GM18951 (cell line): ENCODE results near the gene KRT75.

ENCODE experiments used
- POLR2A ChIP-seq: IDR thresholded peaks from 4 replicates; pipeline ENCODE4 v1.6.1; 2011; ENCODE audit warnings: mild to moderate bottlenecking; ENCODE audit not compliant: insufficient read length, insufficient read depth; ENCODE audit errors: extremely low read depth
- in situ Hi-C: fragments of 300-500 bp; cut with MboI; formaldehyde crosslinking; loops from one replicate; pipeline ENCODE4 v1.12.0; 2022; ENCODE audit warnings: low sequenced_read_pairs, mixed read lengths, inconsistent platforms; ENCODE audit not compliant: unreplicated experiment

The KRT75 gene

GRCh38 chr12:52389313-52390207 lies 44.6 kb downstream of the KRT75 start:
- in situ Hi-C loops: no loop called here
- no peak for TF ChIP-seq POLR2A

GRCh38 chr12:52387859-52388258 lies 46.3 kb downstream of the KRT75 start:
- in situ Hi-C loops: no loop called here
- no peak for TF ChIP-seq POLR2A

- TF ChIP-seq POLR2A: no peak
- in situ Hi-C loops: no loop called here
Measured at GRCh38 chr12:52385226-52385702, 48.9 kb downstream of the KRT75 start, which contains the start of gene KRT84. TSS of gene KRT84 (minus strand) at chr12:52385652. CDS start at chr12:52385585, 67 bp downstream.

GRCh38 chr12:52383331-52383730 lies 50.8 kb downstream of the KRT75 start:
- in situ Hi-C loops: no loop called here
- no peak for TF ChIP-seq POLR2A

GRCh38 chr12:52382854-52383253 lies 51.3 kb downstream of the KRT75 start:
- in situ Hi-C loops: no loop called here

GRCh38 chr12:52381206-52381605 lies 53.0 kb downstream of the KRT75 start:
- no peak for TF ChIP-seq POLR2A
- in situ Hi-C loops: no loop called here

More at GRCh38 chr12:52382854-52383253, 51.3 kb downstream of the KRT75 start:
- TF ChIP-seq POLR2A: no peak

GRCh38 chr12:52380271-52380694 lies 53.9 kb downstream of the KRT75 start:
- in situ Hi-C loops: no loop called here
- TF ChIP-seq POLR2A: no peak

GRCh38 chr12:52379536-52379935 lies 54.6 kb downstream of the KRT75 start:
- in situ Hi-C loops: no loop called here
- no peak for TF ChIP-seq POLR2A

GRCh38 chr12:52378091-52378490 lies 56.1 kb downstream of the KRT75 start:
- TF ChIP-seq POLR2A: no peak
- in situ Hi-C loops: no loop called here

GRCh38 chr12:52377266-52377665 lies 56.9 kb downstream of the KRT75 start:
- no peak for TF ChIP-seq POLR2A
- in situ Hi-C loops: no loop called here
